Kidney (tissue), 14 donors: Measurements from ENCODE around the gene PEX14. TPM values are rescaled to one million over a fixed set of nuclear protein-coding genes. Genes with fewer than 3 reads are reported as not detected.

Source experiments
- DNase-seq, 5 donors: peaks; one replicate each; pipeline ENCODE4 v3.0.0-alpha.2; 2013 to 2020
- FAIRE-seq: peaks from 2 replicates; lab custom pipeline; 2012; peaks lifted over from hg19 to GRCh38; lab: Jason Lieb, UNC
- H3K27ac ChIP-seq, 2 donors: one replicate each; pipeline ENCODE4 v1.7.0; 2013; ENCODE audit warnings: low read depth in 2 of 2, low read length in 2 of 2, inconsistent platforms in 1 of 2
- H3K27me3 ChIP-seq: one replicate; pipeline ENCODE4 v1.7.1; 2013; ENCODE audit warnings: low read length, inconsistent platforms; ENCODE audit not compliant: control insufficient read depth, insufficient read depth
- H3K36me3 ChIP-seq, 3 donors: one replicate each; pipeline versions ENCODE4 v1.7.0 to v1.7.1; 2013; ENCODE audit warnings: low read length in 3 of 3, control low read depth in 1 of 3, inconsistent platforms in 1 of 3; ENCODE audit not compliant: insufficient read depth in 3 of 3, control insufficient read depth in 2 of 3
- H3K4me1 ChIP-seq, 3 donors: one replicate each; pipeline versions ENCODE4 v1.7.0 to v1.7.1; 2013; ENCODE audit warnings: low read length in 3 of 3, inconsistent platforms in 1 of 3, low read depth in 1 of 3; ENCODE audit not compliant: control insufficient read depth in 2 of 3, insufficient read depth in 2 of 3
- H3K4me3 ChIP-seq, 3 donors: one replicate each; pipeline versions ENCODE4 v1.7.0 to v1.8.1; 2013; ENCODE audit warnings: low read length in 3 of 3, control low read depth in 1 of 3, inconsistent platforms in 1 of 3
- H3K9ac ChIP-seq, 3 donors: one replicate each; pipeline versions ENCODE4 v1.7.0 to v1.7.1; 2013; ENCODE audit warnings: low read length in 3 of 3, control low read depth in 1 of 3, inconsistent platforms in 1 of 3
- H3K9me3 ChIP-seq, 3 donors: one replicate each; pipeline versions ENCODE4 v1.7.0 to v1.7.1; 2013; ENCODE audit warnings: low read length in 3 of 3, control low read depth in 1 of 3, inconsistent platforms in 1 of 3; ENCODE audit not compliant: control insufficient read depth in 2 of 3, insufficient read depth in 1 of 3
- CTCF ChIP-seq: IDR thresholded peaks from 3 replicates; pipeline ENCODE4 v1.5.1; 2012; ENCODE audit warnings: mild to moderate bottlenecking, moderate library complexity, borderline replicate concordance; ENCODE audit not compliant: insufficient read depth; ENCODE audit errors: extremely low read depth
- intact Hi-C: fragments of 100-400 bp; cut with DNase I; formaldehyde crosslinking; loops from one replicate; pipeline ENCODE4 v1.11.1; 2022
- polyA plus RNA-seq: library from polyadenylated mRNA; stranded (reverse); fragments of 350-450 nt; fragmentation: Illumina TruSeq; extraction: RNeasy Lipid Tissue Mini Kit (QIAGEN cat#74804); gene quantifications from one replicate; pipeline ENCODE4 v1.2.3, GENCODE V29; 2014; ENCODE audit warnings: low read depth, low replicate concordance; ENCODE audit not compliant: insufficient read depth
- total RNA-seq: library from RNA; stranded (reverse); fragmentation: NEBNext Ultra II Directional; extraction: Animal tissue kit (Norgen Biotek cat#: 25700); gene quantifications from one replicate; pipeline ENCODE4 v1.2.1, GENCODE V29; 2021
- donor health status: control.
- donor health status: control.
- donor health status: control.
- donor health status: control.
- donor health status: control.
- donor health status: DM: yes; HTN: yes; CAD: no.
- donor health status: Normal renal cell carcinoma (clear cell type).

Gene PEX14
- total and polyA plus RNA-seq, 2 donors from 2014 or later: 22.8 to 25.8 TPM

- no peak overlapping the region for H3K9ac ChIP-seq
- intact Hi-C loops: no loop called here
- no peaks in the 10 kb centered on the region for H3K27me3 ChIP-seq
- H3K27ac ChIP-seq: no peak overlapping the region
- H3K9me3 ChIP-seq: no peaks in the 10 kb centered on the region
- no peak for TF ChIP-seq CTCF
- H3K36me3 ChIP-seq: peaks cover 0 to 4% (median 0%) of the 10 kb centered on the region in 3 donors
- no peak overlapping the region for H3K4me3 ChIP-seq
- FAIRE-seq (no peak), DNase-seq (no peak)
- no peaks in the 10 kb centered on the region for H3K4me1 ChIP-seq
These were observed 138.6 kb downstream of the PEX14 start for GRCh38 chr1:10613340-10613739.

GRCh38 chr1:10613861-10614260 is 139.1 kb downstream of the PEX14 start:
- no peak overlapping the region for H3K9ac ChIP-seq
- no peak overlapping the region for H3K4me3 ChIP-seq
- FAIRE-seq (no peak), DNase-seq (no peak)
- no peaks in the 10 kb centered on the region for H3K27me3 ChIP-seq
- TF ChIP-seq CTCF: no peak
- no peaks in the 10 kb centered on the region for H3K9me3 ChIP-seq
- peaks cover 0 to 4% (median 0%) of the 10 kb centered on the region in 3 donors for H3K36me3 ChIP-seq
- no peaks in the 10 kb centered on the region for H3K4me1 ChIP-seq
- intact Hi-C loops: no loop called here
- H3K27ac ChIP-seq: no peak overlapping the region

DNA sequence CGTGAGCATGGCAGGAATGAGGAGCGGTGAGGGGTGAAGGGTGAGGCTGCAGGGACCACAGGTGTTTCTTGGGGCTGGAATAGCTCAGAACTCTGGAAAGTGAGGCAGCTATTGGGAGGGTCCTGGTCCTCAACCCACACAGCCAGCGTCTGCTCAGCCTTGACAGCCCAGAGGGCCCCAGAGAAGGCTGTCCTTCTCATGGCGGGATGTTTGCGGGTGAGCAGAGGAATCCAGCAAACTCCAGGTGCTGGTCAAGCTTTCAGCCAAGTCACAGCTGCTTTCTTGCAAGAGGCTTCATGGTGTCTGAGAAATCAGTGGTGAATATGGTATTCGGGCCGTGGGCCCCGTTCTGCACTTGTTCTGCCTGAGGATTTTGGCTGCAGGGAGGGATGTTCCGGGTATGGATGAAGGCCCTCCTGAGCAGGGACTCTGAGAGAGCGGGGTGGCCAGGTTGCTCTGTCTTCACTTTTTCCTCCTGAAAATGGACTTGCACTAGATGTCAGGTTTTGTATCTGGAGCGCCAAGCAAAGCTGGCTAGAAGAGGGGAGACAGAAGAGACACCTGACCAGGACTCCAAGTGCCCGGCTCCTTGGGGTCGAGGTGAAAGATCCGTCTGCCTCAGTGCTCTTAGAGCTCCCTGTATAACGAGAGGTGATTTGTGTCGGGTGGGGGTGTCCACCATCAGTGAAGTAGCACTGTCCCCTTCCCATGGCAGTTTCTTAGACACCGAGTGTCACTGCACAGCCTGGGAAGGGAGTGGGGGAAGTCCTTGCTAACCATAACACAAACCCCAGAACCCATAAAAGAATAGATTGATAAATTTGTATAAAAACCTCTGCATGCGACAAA is 139.9 kb downstream of the PEX14 start:
- H3K36me3 ChIP-seq: peaks cover 0 to 4% (median 0%) of the 10 kb centered on the region in 3 donors
- intact Hi-C loops: no loop called here
- no peak for DNase-seq
- no peak for TF ChIP-seq CTCF
- H3K4me3 ChIP-seq: no peak overlapping the region
- no peaks in the 10 kb centered on the region for H3K4me1 ChIP-seq
- no peaks in the 10 kb centered on the region for H3K27me3 ChIP-seq
- no peak overlapping the region for H3K27ac ChIP-seq
- no peak for FAIRE-seq
- H3K9me3 ChIP-seq: no peaks in the 10 kb centered on the region
- no peak overlapping the region for H3K9ac ChIP-seq

GRCh38 chr1:10615332-10615731 is 140.6 kb downstream of the PEX14 start:
- no peaks in the 10 kb centered on the region for H3K4me1 ChIP-seq
- H3K36me3 ChIP-seq: peaks cover 0 to 4% (median 0%) of the 10 kb centered on the region in 3 donors
- no peak for TF ChIP-seq CTCF
- no peak overlapping the region for H3K9ac ChIP-seq
- no peaks in the 10 kb centered on the region for H3K27me3 ChIP-seq
- no peak for DNase-seq
- no peak for FAIRE-seq
- no peaks in the 10 kb centered on the region for H3K9me3 ChIP-seq
- no peak overlapping the region for H3K4me3 ChIP-seq
- intact Hi-C loops: no loop called here
- H3K27ac ChIP-seq: no peak overlapping the region
